Stimulated activated CD4-positive, alpha-beta T cell treated with anti-CD3 and anti-CD28 coated beads, TNF-alpha, amount 100 ng/mL, for 1 hour (primary cell): ENCODE measurements around the gene AP5S1.

Experiments used
- DNase-seq, 3 donors: peaks; one replicate each; pipeline ENCODE4 v3.0.0-alpha.2; 2020; ENCODE audit warnings: low read depth in 3 of 3, low spot score in 1 of 3

The AP5S1 gene

DNA sequence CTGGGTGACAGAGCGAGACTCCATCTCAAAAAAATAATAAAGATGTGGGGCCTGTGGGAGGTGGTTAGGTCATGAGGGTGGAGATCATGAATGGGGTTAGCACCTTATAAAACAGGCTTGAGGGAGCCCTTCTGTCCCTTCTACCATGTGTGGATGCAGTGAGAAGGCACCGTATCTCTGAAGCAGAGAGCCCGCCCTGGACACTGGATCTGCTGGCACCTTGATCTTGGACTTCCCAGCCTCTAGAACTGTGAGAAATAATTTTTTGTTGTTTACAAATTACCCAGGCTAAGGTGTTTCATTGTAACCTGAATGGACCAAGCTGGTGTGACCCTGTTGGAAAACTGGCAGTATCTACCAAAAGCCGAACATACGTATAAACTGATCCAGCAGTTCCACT, 53.2 kb downstream of the AP5S1 start:
- DNase-seq = no peak

- DNase-seq = no peak
These were observed 54.0 kb downstream of the AP5S1 start for GRCh38 chr20:3874194-3874844.

- DNase-seq = no peak
These were observed 55.1 kb downstream of the AP5S1 start for GRCh38 chr20:3875378-3875974.

DNA sequence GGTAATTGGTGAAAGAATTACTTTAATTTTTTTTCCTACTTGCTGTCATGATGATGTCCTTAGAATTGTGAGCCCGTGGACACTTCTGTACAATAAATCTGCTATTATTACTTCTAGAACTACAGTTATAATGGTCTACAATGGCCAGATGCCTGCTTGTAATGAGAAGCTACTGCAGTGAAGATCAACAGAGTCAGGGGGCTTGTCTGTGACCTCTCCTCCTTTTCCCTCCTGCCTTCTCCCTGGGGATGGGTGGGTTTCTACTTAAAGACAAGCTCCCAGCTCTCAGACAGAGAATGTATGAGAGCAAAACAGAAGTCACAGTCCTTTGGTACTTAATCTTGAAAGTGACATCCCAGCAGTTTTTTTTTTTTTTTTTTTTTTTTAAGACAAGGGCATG, 55.7 kb downstream of the AP5S1 start:
- no peak for DNase-seq

GRCh38 chr20:3876676-3877075, 56.3 kb downstream of the AP5S1 start:
- DNase-seq = no peak
